ENCODE data around the gene MRPS9.

MRPS9 gene

DNA sequence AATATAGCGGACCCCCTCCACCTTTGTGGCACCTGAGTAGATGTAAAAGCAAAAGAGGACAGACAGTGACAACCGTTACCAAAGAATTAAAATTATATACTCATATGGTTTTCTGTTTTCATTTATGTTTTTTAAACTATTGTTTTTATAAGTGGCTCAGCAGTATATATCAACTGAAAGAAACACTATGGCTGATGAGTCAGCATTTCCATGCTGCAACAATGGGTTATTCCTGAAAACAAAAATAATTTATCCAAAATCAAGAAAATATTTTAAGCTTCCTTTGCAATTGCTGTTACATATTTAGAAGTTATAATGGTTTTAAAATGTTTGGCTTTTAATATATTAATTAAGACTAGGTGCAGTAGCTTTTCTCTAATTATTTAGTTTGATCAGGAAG lies 17.7 kb downstream of the MRPS9 start:
- no peak for TF ChIP-seq POLR2A (IDR thresholded peaks at IDR 0.05; ENCODE audit: low read depth, low read length)
- TF ChIP-seq POLR2AphosphoS5 (IDR thresholded peaks at IDR 0.05; ENCODE audit: low read depth, low read length) = no peak
- TF ChIP-seq TAF1 (IDR thresholded peaks at IDR 0.05; ENCODE audit: low read depth, low read length) = no peak
- TF ChIP-seq SPI1 (IDR thresholded peaks at IDR 0.05; ENCODE audit: low read depth, low read length) = no peak
- no peak for TF ChIP-seq POU2F2 (IDR thresholded peaks at IDR 0.05; ENCODE audit: low read depth, low read length)
- no peak for TF ChIP-seq PAX5 (IDR thresholded peaks at IDR 0.05; ENCODE audit: insufficient read depth, low read length, severe bottlenecking)
- no peak for FAIRE-seq
- no peak for DNase-seq (ENCODE audit: insufficient read length, low spot score)

- FAIRE-seq = peak; percentile 67
- no peak for DNase-seq (ENCODE audit: insufficient read length, low spot score)
- TF ChIP-seq POU2F2 (IDR thresholded peaks at IDR 0.05; ENCODE audit: low read depth, low read length) = no peak
- TF ChIP-seq PAX5 (IDR thresholded peaks at IDR 0.05; ENCODE audit: insufficient read depth, low read length, severe bottlenecking) = no peak
- TF ChIP-seq SPI1 (IDR thresholded peaks at IDR 0.05; ENCODE audit: low read depth, low read length) = no peak
- no peak for TF ChIP-seq TAF1 (IDR thresholded peaks at IDR 0.05; ENCODE audit: low read depth, low read length)
- TF ChIP-seq POLR2AphosphoS5 (IDR thresholded peaks at IDR 0.05; ENCODE audit: low read depth, low read length) = no peak
- no peak for TF ChIP-seq POLR2A (IDR thresholded peaks at IDR 0.05; ENCODE audit: low read depth, low read length)
Measured at GRCh38 chr2:105056245-105056644, 18.4 kb downstream of the MRPS9 start.

GRCh38 chr2:105057005-105057404 lies 19.1 kb downstream of the MRPS9 start:
- no peak for DNase-seq (ENCODE audit: insufficient read length, low spot score)
- TF ChIP-seq POLR2A (IDR thresholded peaks at IDR 0.05; ENCODE audit: low read depth, low read length) = no peak
- TF ChIP-seq POU2F2 (IDR thresholded peaks at IDR 0.05; ENCODE audit: low read depth, low read length) = no peak
- TF ChIP-seq PAX5 (IDR thresholded peaks at IDR 0.05; ENCODE audit: insufficient read depth, low read length, severe bottlenecking) = no peak
- no peak for TF ChIP-seq TAF1 (IDR thresholded peaks at IDR 0.05; ENCODE audit: low read depth, low read length)
- TF ChIP-seq POLR2AphosphoS5 (IDR thresholded peaks at IDR 0.05; ENCODE audit: low read depth, low read length) = no peak
- TF ChIP-seq SPI1 (IDR thresholded peaks at IDR 0.05; ENCODE audit: low read depth, low read length) = no peak
- no peak for FAIRE-seq

DNA sequence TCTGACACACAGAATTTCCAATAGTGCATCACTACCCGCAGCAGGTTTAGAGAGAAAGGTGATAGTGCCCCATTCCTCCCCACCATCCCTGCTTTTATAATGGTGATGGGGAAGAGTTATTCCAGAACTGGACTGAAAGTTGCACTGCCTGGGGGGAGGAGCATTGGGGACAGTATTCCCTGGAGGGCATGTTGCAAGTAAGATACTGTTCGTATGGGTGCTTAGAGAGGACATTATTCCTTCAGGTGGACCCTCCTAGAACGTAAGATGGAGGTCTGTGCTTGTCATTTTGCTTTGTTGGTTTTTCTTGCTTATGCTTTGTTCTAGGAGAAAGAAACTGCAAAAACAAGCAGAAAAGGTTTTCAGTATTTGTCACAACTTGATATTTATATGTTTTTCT lies 23.7 kb downstream of the MRPS9 start:
- DNase-seq (ENCODE audit: insufficient read length, low spot score) = no peak
- no peak for FAIRE-seq

DNA sequence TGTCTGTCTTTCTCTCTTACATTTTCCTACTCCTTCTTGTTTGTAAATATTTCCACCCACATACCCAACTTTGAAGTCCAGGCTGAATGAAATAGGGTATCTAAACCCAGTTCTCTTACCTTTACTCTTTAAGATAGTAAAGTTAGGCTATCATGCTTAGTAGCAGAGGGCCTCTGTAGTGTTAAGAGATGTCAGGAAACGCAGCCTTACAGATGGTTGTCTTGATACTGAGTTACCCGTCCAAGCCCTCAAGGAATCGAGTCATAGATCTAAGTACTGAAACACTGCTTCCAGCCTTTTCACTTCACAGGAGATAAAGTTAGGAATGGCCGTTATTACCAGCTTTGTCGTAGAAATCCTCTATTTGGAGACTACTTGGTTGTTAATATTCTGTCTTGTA lies 24.3 kb downstream of the MRPS9 start:
- TF ChIP-seq SPI1 (IDR thresholded peaks at IDR 0.05; ENCODE audit: low read depth, low read length) (no peak), POLR2AphosphoS5 (IDR thresholded peaks at IDR 0.05; ENCODE audit: low read depth, low read length) (no peak)
- no peak for FAIRE-seq

More for the DNA sequence above, 23.7 kb downstream of the MRPS9 start:
- TF ChIP-seq POLR2A (IDR thresholded peaks at IDR 0.05; ENCODE audit: low read depth, low read length) (no peak), PAX5 (IDR thresholded peaks at IDR 0.05; ENCODE audit: insufficient read depth, low read length, severe bottlenecking) (no peak), POU2F2 (IDR thresholded peaks at IDR 0.05; ENCODE audit: low read depth, low read length) (no peak), POLR2AphosphoS5 (IDR thresholded peaks at IDR 0.05; ENCODE audit: low read depth, low read length) (no peak)

GRCh38 chr2:105068387-105068786 lies 30.5 kb downstream of the MRPS9 start:
- DNase-seq (ENCODE audit: insufficient read length, low spot score) (no peak), FAIRE-seq (no peak)
- TF ChIP-seq POU2F2 (IDR thresholded peaks at IDR 0.05; ENCODE audit: low read depth, low read length) (no peak), POLR2AphosphoS5 (IDR thresholded peaks at IDR 0.05; ENCODE audit: low read depth, low read length) (no peak), PAX5 (IDR thresholded peaks at IDR 0.05; ENCODE audit: insufficient read depth, low read length, severe bottlenecking) (no peak), POLR2A (IDR thresholded peaks at IDR 0.05; ENCODE audit: low read depth, low read length) (no peak), TAF1 (IDR thresholded peaks at IDR 0.05; ENCODE audit: low read depth, low read length) (no peak), SPI1 (IDR thresholded peaks at IDR 0.05; ENCODE audit: low read depth, low read length) (no peak)

More for the DNA sequence above, 24.3 kb downstream of the MRPS9 start:
- no peak for DNase-seq (ENCODE audit: insufficient read length, low spot score)

DNA sequence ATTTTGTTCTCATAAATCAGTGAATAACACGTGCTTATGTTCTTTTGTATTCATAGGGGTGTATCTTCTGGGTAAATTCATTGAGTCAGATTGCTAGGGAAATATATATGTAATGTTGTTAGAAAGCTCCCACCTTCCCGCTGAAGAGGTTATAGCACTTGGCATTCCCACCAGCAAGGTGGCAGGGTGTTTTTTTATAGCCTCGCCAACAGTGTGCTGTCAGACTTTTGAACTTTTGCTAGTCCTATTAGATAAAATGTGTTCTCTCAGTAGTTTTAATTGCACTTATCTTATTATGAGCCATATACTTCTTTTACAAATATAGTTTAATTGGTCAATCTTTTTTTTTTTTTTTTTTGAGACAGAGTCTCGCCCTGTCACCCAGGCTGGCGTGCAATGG lies 31.0 kb downstream of the MRPS9 start:
- DNase-seq (ENCODE audit: insufficient read length, low spot score) (no peak), FAIRE-seq (no peak)
- TF ChIP-seq POU2F2 (IDR thresholded peaks at IDR 0.05; ENCODE audit: low read depth, low read length) (no peak), POLR2AphosphoS5 (IDR thresholded peaks at IDR 0.05; ENCODE audit: low read depth, low read length) (no peak), POLR2A (IDR thresholded peaks at IDR 0.05; ENCODE audit: low read depth, low read length) (no peak), PAX5 (IDR thresholded peaks at IDR 0.05; ENCODE audit: insufficient read depth, low read length, severe bottlenecking) (no peak), SPI1 (IDR thresholded peaks at IDR 0.05; ENCODE audit: low read depth, low read length) (no peak), TAF1 (IDR thresholded peaks at IDR 0.05; ENCODE audit: low read depth, low read length) (no peak)

GRCh38 chr2:105070010-105070865 lies 32.4 kb downstream of the MRPS9 start:
- no peak for TF ChIP-seq POLR2A (IDR thresholded peaks at IDR 0.05; ENCODE audit: low read depth, low read length)
- TF ChIP-seq TAF1 (IDR thresholded peaks at IDR 0.05; ENCODE audit: low read depth, low read length) = no peak
- no peak for TF ChIP-seq POLR2AphosphoS5 (IDR thresholded peaks at IDR 0.05; ENCODE audit: low read depth, low read length)
- TF ChIP-seq POU2F2 (IDR thresholded peaks at IDR 0.05; ENCODE audit: low read depth, low read length) = no peak
- no peak for TF ChIP-seq SPI1 (IDR thresholded peaks at IDR 0.05; ENCODE audit: low read depth, low read length)
- TF ChIP-seq PAX5 (IDR thresholded peaks at IDR 0.05; ENCODE audit: insufficient read depth, low read length, severe bottlenecking) = no peak
- FAIRE-seq (no peak), DNase-seq (ENCODE audit: insufficient read length, low spot score) (no peak)

GRCh38 chr2:105071379-105071778 lies 33.5 kb downstream of the MRPS9 start:
- DNase-seq (ENCODE audit: insufficient read length, low spot score) (no peak), FAIRE-seq (no peak)
- TF ChIP-seq TAF1 (IDR thresholded peaks at IDR 0.05; ENCODE audit: low read depth, low read length) (no peak), POLR2AphosphoS5 (IDR thresholded peaks at IDR 0.05; ENCODE audit: low read depth, low read length) (no peak), SPI1 (IDR thresholded peaks at IDR 0.05; ENCODE audit: low read depth, low read length) (no peak), PAX5 (IDR thresholded peaks at IDR 0.05; ENCODE audit: insufficient read depth, low read length, severe bottlenecking) (no peak), POU2F2 (IDR thresholded peaks at IDR 0.05; ENCODE audit: low read depth, low read length) (no peak), POLR2A (IDR thresholded peaks at IDR 0.05; ENCODE audit: low read depth, low read length) (no peak)

DNA sequence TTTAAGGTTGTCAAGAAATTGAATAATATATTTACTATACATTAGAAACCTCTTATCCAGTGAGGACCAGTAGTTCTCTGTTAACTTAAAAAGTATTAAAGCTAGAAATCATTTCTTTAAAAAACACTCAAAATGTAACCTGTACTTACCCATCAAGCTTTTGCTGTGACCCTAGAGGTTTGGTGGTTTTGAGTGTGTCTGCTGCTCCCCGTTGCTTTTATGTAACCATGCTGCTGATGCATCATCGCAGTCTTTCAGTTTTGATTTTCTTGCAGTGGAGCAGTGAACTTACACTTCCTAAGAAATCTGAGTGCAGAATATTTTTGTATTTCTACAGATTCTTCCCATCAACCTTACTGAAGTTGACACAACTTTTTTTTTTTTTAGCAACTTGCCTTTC lies 34.2 kb downstream of the MRPS9 start:
- FAIRE-seq = no peak
- peak; percentile 2 for DNase-seq (ENCODE audit: insufficient read length, low spot score)
- no peak for TF ChIP-seq POLR2AphosphoS5 (IDR thresholded peaks at IDR 0.05; ENCODE audit: low read depth, low read length)
- TF ChIP-seq PAX5 (IDR thresholded peaks at IDR 0.05; ENCODE audit: insufficient read depth, low read length, severe bottlenecking) = no peak
- no peak for TF ChIP-seq TAF1 (IDR thresholded peaks at IDR 0.05; ENCODE audit: low read depth, low read length)
- no peak for TF ChIP-seq POLR2A (IDR thresholded peaks at IDR 0.05; ENCODE audit: low read depth, low read length)
- no peak for TF ChIP-seq SPI1 (IDR thresholded peaks at IDR 0.05; ENCODE audit: low read depth, low read length)
- no peak for TF ChIP-seq POU2F2 (IDR thresholded peaks at IDR 0.05; ENCODE audit: low read depth, low read length)

All from GM12891 (cell line).